OCI-LY1 (cell line): Measurements from ENCODE around the gene RALB.

Experiments
- EZH2 ChIP-seq: fragments of 200-600 bp; sonication (generic), shearing (Covaris generic); IDR thresholded peaks from 2 replicates; pipeline ENCODE4 v1.8.0; 2017; ENCODE audit warnings: borderline replicate concordance, mixed run types, mild to moderate bottlenecking, antibody characterized with exemption, low read length, moderate library complexity, mixed read lengths
- TF ChIP-seq, protein P1 (sequence below): fragments of 200-600 bp; sonication (generic), shearing (Covaris generic); IDR thresholded peaks from 2 replicates; pipeline ENCODE4 v1.5.1; 2017; ENCODE audit warnings: mild to moderate bottlenecking, antibody characterized with exemption, low read length, moderate library complexity, mixed read lengths

DNA sequence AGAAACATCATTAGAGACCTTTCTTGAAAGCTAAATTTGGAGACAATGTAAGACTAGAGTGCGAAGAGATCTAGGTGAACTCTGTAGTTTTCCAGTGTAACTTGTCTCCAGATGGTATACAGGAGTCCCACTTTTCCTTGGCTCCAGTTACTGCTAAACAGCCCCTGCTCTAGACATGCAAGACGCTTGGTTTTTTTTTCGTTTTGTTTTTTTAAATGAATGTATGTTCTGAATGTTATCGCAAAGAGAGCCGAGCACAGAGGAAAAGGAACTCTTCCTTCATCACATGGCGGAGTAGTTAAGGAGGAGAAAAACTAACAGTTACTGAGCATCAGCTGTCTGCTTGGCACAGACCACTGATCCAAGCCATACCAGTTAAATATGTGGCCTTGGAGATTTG, 2.4 kb downstream of the RALB start:
- TF ChIP-seq, protein P1, sequence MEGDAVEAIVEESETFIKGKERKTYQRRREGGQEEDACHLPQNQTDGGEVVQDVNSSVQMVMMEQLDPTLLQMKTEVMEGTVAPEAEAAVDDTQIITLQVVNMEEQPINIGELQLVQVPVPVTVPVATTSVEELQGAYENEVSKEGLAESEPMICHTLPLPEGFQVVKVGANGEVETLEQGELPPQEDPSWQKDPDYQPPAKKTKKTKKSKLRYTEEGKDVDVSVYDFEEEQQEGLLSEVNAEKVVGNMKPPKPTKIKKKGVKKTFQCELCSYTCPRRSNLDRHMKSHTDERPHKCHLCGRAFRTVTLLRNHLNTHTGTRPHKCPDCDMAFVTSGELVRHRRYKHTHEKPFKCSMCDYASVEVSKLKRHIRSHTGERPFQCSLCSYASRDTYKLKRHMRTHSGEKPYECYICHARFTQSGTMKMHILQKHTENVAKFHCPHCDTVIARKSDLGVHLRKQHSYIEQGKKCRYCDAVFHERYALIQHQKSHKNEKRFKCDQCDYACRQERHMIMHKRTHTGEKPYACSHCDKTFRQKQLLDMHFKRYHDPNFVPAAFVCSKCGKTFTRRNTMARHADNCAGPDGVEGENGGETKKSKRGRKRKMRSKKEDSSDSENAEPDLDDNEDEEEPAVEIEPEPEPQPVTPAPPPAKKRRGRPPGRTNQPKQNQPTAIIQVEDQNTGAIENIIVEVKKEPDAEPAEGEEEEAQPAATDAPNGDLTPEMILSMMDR = no peak
- no peak for TF ChIP-seq EZH2
